DMS114 treated with DMSO at 0.1 percent for 48 hours (cell line): ENCODE results near the gene CDC25C.

Source experiments
- DNase-seq: peaks from one replicate; lab custom pipeline; 2025; ENCODE audit not compliant: unreplicated experiment; lab: John Stamatoyannopoulos, UW

CDC25C gene

GRCh38 chr5:138331449-138332368, at the start of gene CDC25C:
Gene CDC25C, minus strand, starts transcription at chr5:138331804. Its CDS starts 624 bp downstream, at chr5:138331180.
- DNase-seq = peak; percentile 99

- no peak for DNase-seq
Observed at GRCh38 chr5:138372653-138373052, 41.0 kb upstream of the CDC25C start.

DNA sequence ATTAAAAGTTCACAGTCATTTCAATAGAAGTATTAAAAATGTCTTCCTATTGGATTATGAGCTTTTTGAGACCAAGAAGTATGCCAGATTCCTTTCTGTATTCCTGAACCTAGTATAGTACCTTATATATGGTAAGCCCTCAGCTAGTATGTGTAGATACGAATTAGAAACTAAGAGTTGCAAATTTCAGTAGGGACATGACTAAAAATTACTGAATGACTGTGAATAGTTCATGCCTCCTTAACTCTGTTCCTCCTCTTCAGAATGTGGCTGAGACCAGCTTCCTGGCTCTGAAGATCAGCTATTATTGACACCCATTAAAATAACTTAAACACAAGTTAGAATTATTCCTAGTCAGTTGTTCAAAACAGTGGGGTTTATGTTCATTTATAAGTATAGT, 40.6 kb upstream of the CDC25C start:
- DNase-seq = no peak

- no peak for DNase-seq
Observed at GRCh38 chr5:138371454-138371853, 39.9 kb upstream of the CDC25C start.

DNA sequence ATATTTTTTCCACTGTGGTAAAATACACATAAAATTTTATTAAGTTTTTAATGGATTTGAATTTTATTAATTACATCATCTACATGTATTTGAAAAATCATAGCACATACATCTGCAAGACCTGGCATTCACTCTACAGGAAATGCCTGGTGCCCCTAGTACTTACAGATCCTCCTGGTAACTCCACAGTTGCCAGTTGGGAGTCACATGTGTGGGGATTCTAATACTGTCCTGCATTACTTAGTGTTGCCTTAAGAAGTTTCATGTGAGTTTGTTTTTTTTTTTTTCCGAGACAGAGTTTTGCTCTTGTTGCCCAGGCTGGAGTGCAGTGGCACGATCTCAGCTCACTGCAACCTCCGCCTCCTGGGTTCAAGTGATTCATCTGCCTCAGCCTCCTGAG, 38.9 kb upstream of the CDC25C start:
- DNase-seq = no peak

- no peak for DNase-seq
Observed at GRCh38 chr5:138369706-138370105, 38.1 kb upstream of the CDC25C start.

DNA sequence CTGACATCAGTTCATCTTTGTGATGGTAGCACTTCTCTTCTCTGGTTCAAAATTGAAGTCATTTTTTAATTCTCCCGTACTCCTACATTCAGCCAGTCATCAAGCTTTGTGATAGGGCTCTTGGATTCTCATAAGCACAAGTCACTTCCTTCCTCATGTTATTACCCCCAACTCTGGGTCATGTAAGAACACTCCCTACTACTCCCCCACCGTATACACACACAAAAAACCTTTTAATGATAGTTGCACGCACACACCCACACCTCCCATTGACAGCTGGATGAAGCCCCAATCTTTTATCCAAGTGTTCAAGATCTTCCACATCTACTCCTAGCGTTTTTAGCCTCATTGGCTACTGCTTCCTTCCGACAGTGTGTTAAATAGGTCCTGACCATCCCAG, 37.7 kb upstream of the CDC25C start:
- no peak for DNase-seq

- DNase-seq = no peak
Observed at GRCh38 chr5:138366632-138367382, 35.2 kb upstream of the CDC25C start.

DNA sequence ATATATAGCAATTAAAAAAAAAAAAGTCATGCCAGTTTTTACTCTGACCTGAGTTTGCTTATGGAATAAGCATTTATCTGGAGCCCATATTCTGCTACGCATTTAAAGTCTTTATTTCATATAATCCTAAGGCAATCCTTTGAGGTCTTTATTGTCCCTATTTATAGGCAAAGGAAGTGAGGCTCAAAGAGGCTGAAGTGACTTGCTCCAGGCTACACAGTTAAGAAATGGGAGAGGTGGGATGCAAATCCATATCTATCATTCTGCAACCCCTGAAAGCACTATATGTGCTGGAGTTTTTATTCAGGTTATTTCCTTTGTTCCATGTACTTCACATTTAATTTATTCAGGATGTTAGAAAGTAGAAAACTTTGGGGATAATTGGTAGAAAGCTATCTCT, 33.0 kb upstream of the CDC25C start:
- no peak for DNase-seq

DNA sequence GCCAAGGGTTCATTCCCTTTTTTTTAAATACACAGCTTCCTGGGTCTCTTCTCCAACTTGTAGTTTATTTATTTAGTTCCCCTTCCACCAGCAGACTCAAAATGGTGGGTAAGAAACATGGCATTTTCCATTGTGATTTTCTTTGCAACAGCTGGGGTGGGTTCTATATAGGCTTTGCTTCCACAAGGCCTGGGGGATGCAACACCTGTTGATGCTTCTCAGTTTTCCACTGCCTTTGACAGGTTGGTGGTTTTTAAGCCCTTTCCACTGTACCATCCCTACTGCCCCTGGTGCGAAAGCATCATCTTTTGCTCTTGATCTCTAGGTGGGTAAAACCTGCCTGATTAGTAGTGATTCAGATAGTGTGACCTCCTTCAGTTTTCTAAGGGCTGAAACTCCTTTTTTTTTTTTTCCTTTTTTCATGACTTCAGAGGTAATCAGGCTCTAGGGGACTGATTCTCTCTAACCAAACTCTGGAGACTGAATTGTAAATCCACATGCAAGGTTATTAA, 29.4 kb upstream of the CDC25C start:
- DNase-seq = no peak

GRCh38 chr5:138359621-138360020, 28.0 kb upstream of the CDC25C start:
- DNase-seq = no peak

- DNase-seq = peak; percentile 87
Observed at GRCh38 chr5:138354926-138355378, 23.3 kb upstream of the CDC25C start.

GRCh38 chr5:138354387-138354786, 22.8 kb upstream of the CDC25C start:
- DNase-seq = no peak

DNA sequence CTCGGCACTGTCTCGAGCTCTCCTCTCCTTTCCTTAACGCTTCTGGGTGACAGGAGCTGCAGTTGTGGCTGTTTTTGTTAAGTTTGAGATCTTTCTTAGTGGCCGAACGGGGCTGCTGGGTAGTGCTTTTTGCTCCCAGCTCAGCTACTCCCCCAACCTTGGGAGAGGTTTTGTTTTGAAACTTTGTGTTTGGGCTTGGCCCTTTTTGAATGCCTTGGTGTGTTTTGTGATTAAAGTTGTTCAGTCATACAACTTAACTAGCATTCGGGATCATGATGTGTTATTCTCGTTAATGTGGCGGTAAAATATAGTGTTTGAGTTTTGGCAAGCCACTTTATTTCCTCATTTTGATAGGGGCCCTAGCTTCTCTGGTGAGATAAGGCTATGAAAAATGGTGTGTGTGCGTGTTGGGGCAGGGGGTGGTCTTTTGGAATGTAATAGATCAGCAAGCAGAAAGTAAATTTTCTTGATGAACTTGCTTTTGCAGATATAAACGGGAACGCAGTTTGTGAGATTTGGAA, 22.0 kb upstream of the CDC25C start:
- DNase-seq = no peak

- DNase-seq = peak; percentile 43
Observed at GRCh38 chr5:138352722-138353559, 21.3 kb upstream of the CDC25C start.

DNA sequence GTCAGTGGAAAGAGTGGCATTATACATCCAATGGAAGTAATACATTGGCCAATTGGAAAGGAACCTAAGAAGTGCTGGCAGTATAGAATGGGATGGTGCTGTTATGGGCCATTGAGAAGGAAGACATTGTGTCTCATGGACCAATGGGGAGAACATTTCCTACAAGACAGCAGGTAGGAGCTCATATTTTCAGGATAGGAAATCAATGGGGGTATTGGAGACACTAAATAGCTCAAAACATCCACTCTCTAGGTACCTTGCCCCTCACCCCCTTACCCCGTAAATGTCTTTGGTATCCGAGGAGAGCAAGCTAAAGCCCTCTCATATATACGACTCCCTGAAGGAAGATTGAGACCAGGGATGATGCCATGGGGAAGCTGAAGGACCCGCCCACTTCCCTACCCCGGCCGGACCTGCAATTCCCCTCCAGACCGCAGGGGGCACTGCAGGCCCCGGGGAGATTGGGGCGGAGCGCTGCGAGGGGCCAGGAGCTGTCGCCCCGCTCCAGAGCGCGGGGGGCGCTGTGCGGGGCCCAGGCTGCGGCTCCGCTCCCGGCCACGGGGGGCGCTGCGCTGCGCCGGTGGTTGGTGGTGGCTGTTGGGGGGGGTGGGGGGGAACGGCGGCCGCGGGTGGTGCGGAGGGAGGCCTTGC, 20.6 kb upstream of the CDC25C start, which contains the start of gene KDM3B:
TSS of gene KDM3B (plus strand) at position 615 of the 651 bp plus-strand sequence. CDS start 111 bp downstream, outside the sequence.
- DNase-seq = peak; percentile 81

- no peak for DNase-seq
Observed at GRCh38 chr5:138351517-138351916, 19.9 kb upstream of the CDC25C start.

GRCh38 chr5:138351056-138351455, 19.5 kb upstream of the CDC25C start:
- no peak for DNase-seq

GRCh38 chr5:138350563-138350890, 18.9 kb upstream of the CDC25C start:
- DNase-seq = no peak
